BJ (cell line): Measurements from ENCODE around the gene ARL4C. TPM values are rescaled to one million over a fixed set of nuclear protein-coding genes. Genes with fewer than 3 reads are reported as not detected.

Experiments
- CTCF ChIA-PET: fragments of 350-600 bp; formaldehyde crosslinking; extraction: SDS; loops from one replicate; lab custom pipeline; 2021; ENCODE audit warnings: antibody characterized with exemption, inconsistent platforms; lab: Yijun Ruan, JAX
- POLR2A ChIA-PET: fragments of 300-600 bp; sonication (Branson Sonifier 250); formaldehyde crosslinking; extraction: SDS; loops from one replicate; lab custom pipeline; 2021; ENCODE audit warnings: antibody characterized with exemption; lab: Charles Lee
- DNase-seq: peaks from one replicate; pipeline ENCODE4 v3.0.0-alpha.2; 2011; ENCODE audit warnings: low read depth
- H3K27me3 ChIP-seq: 2 replicates; pipeline ENCODE4 v1.6.0; 2011; ENCODE audit warnings: low read length; ENCODE audit not compliant: control insufficient read depth, insufficient read depth
- H3K36me3 ChIP-seq: 2 replicates; pipeline ENCODE4 v1.5.1; 2011; ENCODE audit warnings: low read length; ENCODE audit not compliant: control insufficient read depth, insufficient read depth
- H3K4me3 ChIP-seq: 2 replicates; pipeline ENCODE4 v1.5.1; 2011; ENCODE audit warnings: low read depth, mild to moderate bottlenecking, control low read depth, low read length
- CTCF ChIP-seq: IDR thresholded peaks from 2 replicates; pipeline ENCODE4 v1.5.1; 2011; ENCODE audit warnings: low read depth, mild to moderate bottlenecking, control low read depth, inconsistent platforms, low read length, moderate library complexity; ENCODE audit not compliant: insufficient read depth
- polyA minus RNA-seq: library from RNA; depleted of rRNA, polyadenylated mRNA; stranded (reverse); fragments of >200 nt; gene quantifications from 2 replicates; pipeline ENCODE4 v1.2.3, GENCODE V29; 2011; rRNA and poly(A)+ RNA removed
- polyA plus RNA-seq: library from polyadenylated mRNA; depleted of rRNA; stranded (reverse); fragments of >200 nt; gene quantifications from 2 replicates; pipeline ENCODE4 v1.2.3, GENCODE V29; 2011; rRNA removed

ARL4C gene, protein sequence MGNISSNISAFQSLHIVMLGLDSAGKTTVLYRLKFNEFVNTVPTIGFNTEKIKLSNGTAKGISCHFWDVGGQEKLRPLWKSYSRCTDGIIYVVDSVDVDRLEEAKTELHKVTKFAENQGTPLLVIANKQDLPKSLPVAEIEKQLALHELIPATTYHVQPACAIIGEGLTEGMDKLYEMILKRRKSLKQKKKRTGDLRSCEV
- polyA plus RNA-seq (1.6 and 2.1 TPM in 2 replicates), polyA minus RNA-seq (1.7 and 2.0 TPM in 2 replicates)

- Histone ChIP-seq H3K36me3 (no peaks in the 10 kb centered on the region), H3K27me3 (no peaks in the 10 kb centered on the region), H3K4me3 (peak within 1 kb of the TSS; percentile 51)
- no peak for TF ChIP-seq CTCF
- CTCF ChIA-PET, result interaction anchor here (0.6 to 3.9 kb wide), 5 partner anchors 124 to 521 kb away, joined by 3 to 20 read pairs (median 4); no protein-coding TSS in a partner anchor
- POLR2A ChIA-PET, result no interaction called here
- no peak for DNase-seq
These were observed at the start of gene ARL4C for GRCh38 chr2:234496835-234497593. TSS of gene ARL4C (minus strand) at chr2:234497081. CDS start at chr2:234496586, 495 bp downstream.

DNA sequence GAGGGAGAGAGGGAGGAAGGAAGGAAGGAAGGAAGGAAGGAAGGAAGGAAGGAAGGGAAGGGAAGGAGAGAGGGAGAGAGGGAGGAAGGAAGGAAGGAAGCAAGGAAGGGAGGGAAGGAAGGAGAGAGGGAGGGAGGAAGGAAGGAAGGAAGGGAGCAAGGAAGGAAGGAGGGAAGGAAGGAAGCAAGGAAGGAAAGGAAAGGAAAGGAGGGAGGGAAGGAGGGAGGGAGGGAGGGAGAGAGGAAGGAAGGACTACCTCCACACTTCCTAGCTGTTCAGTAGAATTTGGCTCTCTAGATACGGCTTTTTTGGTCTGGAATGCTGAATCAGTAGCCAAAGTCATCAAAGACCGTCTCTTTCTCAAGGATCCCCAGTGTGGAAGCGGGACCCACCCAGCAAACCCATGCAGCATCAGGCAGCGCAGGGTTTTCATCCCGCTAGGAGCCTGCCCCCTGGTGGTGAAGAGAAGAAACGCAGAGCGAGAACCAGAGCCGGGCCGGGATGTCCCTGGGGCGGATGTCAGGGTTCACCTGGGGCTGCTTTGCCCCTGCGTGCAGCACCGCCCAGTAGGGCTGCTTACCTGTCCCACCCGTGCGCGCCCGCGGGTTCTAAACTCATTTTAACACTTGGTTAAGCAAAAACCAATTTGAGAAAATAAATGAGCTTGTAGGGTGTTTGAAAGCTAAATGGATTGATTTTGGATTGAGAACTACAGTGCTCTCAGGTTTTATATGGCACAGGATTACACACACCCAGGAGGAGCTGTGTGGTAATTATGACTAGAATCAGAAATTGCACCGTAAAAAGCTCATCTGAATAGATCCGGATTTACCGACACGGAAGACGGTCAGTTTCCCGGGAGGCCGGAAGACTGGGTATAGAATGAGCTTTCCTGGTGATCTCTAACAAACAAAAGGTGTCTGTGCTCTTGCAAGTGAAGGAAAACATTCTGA lies 48.1 kb upstream of the ARL4C start:
- CTCF ChIA-PET, result interaction anchor here (0.6 to 7.2 kb wide), 33 partner anchors 9 to 578 kb away, joined by 3 to 93 read pairs (median 4); no protein-coding TSS in a partner anchor
- no peak for DNase-seq

GRCh38 chr2:234542742-234543141 lies 45.9 kb upstream of the ARL4C start:
- ChIA-PET POLR2A (no interaction called here), CTCF (interaction anchor here (0.8 kb wide), 1 partner anchor 301 kb away, joined by 3 read pairs; no protein-coding TSS in a partner anchor)
- H3K27me3 ChIP-seq, result no peaks in the 10 kb centered on the region

More for the DNA sequence above, 48.1 kb upstream of the ARL4C start:
- POLR2A ChIA-PET, result interaction anchor here (0.7 kb wide), 1 partner anchor 9 kb away, joined by 3 read pairs; no protein-coding TSS in a partner anchor
- Histone ChIP-seq H3K27me3 (no peaks in the 10 kb centered on the region), H3K4me3 (no peak overlapping the region), H3K36me3 (no peaks in the 10 kb centered on the region)
- TF ChIP-seq CTCF, result peak; percentile 87

GRCh38 chr2:234537929-234538328 lies 41.0 kb upstream of the ARL4C start:
- no peak overlapping the region for H3K4me3 ChIP-seq
- H3K36me3 ChIP-seq, result no peaks in the 10 kb centered on the region
- peaks cover 5% of the 10 kb centered on the region for H3K27me3 ChIP-seq
- no peak for DNase-seq
- CTCF ChIA-PET, result interaction anchor here (0.6 to 1.6 kb wide), 4 partner anchors 10 to 709 kb away, joined by 3 to 4 read pairs (median 4); no protein-coding TSS in a partner anchor
- POLR2A ChIA-PET, result no interaction called here
- TF ChIP-seq CTCF, result no peak

More at GRCh38 chr2:234542742-234543141, 45.9 kb upstream of the ARL4C start:
- H3K4me3 ChIP-seq, result no peak overlapping the region
- H3K36me3 ChIP-seq, result no peaks in the 10 kb centered on the region
- no peak for TF ChIP-seq CTCF
- no peak for DNase-seq
